HG02642 (cell line): ENCODE data around the gene LCN1.
"Not testable (repeated sequence)": the region's sequence is repeated elsewhere in the genome, so short reads cannot be mapped to it uniquely, and the experiment has no call there.

Experiments used
- ATAC-seq: cut with Tn5 transposase; IDR thresholded peaks from one replicate; pipeline ENCODE4 v1.9.1; 2021; ENCODE audit warnings: mild to moderate bottlenecking; ENCODE audit not compliant: unreplicated experiment, poor library complexity

Gene LCN1

DNA sequence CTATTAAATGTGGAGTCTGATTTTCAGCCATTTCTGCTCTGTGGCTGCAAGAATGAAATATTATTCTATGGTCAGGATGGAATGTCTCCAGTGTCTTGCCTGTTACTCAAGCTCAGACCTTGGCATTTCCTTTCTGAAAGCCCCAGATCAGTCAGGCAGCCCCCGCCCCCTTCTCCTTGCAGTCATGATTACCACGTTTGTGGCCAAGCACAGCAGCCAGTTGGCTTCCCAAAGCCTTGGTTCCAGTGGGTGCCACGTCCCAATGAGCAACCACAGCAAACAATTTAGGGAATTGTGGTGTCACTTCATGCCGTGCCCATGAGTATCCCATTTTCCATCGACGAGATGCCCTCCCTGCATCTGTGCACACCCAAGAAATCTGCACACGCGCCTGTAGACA is 15.0 kb downstream of the LCN1 start:
- no peak for ATAC-seq

DNA sequence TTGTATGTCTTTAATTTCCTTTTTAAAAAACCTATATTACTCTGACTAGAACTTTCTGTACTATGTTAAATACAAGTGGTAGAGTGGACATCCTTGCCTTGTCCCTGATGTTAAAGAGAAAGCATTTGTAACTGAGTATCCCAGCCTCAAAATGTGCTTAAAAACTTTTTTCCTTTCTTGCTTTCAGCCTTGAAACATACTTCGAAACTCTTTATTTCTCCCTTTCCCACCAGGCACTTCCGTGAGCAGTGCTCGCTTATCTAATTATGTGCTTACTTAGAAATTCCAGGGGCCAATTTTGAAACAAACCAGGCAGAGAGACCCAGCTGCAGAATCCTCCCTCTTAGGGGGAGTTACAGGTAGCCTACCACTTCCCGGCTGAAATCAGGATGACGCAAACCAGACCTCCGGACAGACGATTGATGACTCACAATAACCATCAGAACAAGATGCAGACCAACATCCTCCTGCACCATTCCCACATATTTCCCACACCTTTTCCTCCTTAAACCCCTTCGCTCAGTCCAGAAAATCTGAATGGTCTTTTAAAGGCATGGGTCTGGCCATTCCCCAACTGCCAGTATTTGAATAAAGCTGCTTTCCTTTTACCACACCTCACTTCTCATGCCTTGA is 22.1 kb downstream of the LCN1 start:
- not testable (repeated sequence) for ATAC-seq

DNA sequence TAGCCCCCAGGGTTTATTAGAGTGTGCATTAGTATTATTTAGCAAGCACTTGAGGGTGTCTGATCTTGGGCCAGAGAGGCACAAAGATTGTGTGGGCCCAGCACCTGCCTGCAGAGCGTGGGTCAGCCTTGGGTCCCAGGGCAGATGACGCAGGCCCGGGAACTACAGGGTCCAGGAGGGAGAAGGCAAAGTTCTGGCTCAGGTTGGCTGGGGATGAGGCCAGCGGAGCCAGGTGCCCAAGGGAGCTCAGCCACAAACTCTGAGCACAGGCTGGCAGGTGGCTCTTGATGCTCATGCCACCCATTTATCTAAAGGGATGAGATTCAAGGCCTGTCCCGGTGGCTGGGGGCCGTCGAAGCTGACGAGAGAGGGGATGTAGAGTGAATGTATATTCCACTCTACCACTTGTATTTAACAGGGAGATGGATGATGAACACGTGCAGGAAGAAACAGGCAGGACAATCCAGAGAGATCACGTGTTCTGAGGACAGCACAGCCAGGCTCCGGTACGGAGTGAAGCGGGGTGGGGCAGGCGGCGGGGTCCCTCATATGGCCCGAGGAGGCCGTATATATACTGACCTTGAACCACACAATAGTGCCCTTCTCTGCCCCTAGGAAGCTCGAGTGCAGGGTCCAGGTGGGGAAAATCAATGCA is 23.9 kb downstream of the LCN1 start:
- no peak for ATAC-seq

DNA sequence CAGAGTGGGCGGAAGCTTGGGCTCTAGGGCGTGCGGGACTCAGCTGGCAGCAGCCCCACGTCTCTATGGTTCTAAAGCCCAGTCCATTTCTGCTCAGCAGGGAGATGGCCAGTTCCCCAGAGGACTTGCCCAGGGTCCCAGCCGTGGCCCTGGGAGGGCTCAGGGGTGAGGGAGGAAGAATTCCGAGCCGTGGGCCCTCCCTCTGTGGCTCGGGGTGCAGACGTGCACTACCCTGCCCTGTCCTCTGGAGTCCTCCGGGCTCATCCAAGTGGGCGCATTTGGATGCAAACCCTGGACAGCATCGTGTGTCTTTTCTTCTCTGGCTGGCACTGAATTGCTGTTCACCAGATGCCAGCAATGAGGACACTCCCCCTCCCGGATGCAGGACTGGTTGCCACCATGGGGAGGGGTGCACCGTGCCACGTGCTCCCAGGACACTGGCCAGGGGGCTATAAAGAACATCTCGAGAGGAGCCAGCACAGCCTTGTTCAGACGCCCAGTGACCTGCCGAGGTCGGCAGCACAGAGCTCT is 24.5 kb downstream of the LCN1 start, which contains the start of gene OBP2A:
TSS of gene OBP2A (plus strand) at position 481 of the 531 bp plus-strand sequence. CDS start 55 bp downstream, outside the sequence.
- ATAC-seq, result not testable (repeated sequence)

DNA sequence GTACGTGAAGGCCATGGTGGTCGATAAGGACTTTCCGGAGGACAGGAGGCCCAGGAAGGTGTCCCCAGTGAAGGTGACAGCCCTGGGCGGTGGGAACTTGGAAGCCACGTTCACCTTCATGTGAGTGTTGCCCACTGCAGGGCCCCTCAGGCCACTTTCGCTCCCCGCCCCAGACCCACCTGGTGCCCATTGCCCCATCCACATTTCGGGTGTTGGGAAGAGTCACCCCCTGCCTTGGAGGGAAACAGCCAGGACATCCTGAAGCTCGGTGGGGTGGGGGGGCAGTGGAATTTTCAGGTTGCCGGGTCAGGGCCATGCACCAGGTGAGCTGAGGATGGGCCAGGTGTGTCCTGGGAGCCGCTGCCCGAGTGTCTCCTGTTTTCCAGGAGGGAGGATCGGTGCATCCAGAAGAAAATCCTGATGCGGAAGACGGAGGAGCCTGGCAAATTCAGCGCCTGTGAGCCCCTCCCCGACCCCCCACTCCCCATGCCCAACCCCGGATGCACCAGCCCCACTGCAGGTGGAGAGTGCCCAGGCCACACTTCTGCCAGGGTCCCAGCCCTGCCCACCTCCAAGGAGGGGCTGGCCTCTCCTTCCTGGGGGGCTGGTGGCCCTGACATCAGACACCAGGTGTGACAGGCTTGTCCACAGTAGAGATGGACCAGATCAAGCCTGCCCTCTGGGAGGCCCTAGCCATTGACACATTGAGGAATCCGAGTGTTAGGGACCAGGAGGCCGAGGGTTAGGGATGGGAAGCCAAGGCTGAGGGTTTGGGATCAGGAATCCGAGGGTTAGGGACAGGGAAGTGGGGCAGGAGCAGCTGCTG is 25.8 kb downstream of the LCN1 start:
- not testable (repeated sequence) for ATAC-seq

DNA sequence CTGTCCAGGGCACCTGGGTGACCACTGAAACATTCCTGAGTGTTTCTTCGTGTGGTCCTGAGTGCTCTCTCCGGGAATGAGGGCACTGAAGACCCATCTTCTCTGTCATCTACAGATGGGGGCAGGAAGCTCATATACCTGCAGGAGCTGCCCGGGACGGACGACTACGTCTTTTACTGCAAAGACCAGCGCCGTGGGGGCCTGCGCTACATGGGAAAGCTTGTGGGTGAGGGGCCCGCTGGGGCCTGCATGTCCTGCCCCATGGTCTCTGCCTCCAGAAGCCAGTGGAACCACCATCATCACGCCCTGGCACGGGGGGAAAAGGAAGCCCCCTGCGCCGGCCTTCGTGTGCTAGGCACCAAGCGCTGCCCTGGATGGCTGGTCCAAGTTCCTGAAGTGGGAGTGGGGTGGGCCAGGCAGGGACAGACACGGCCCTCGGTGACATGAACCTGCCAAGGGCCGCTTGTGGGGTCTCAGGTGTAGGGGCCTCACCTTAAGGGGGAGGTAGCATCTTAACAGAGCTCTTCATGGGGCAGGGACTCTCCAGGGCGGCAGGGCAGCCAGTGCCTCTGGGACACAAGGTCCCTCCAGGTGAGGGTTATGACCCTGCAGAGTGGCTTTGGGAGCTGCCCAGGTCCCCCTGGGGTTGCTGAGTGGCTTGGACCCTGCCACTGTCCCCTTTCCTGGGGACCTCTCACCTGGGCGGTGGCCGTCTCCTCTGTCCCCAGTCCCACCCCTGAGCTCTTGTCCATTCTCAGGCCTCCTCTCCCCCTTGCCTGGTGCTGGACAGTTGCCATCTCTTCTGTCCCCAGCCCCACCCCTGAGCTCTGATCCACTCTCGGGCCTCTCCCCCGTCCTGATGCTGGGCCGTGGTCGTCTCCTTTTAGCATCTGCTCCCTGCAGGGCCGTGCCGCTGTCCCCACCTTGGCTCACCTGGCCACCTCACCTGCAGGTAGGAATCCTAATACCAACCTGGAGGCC is 26.8 kb downstream of the LCN1 start:
- no peak for ATAC-seq

DNA sequence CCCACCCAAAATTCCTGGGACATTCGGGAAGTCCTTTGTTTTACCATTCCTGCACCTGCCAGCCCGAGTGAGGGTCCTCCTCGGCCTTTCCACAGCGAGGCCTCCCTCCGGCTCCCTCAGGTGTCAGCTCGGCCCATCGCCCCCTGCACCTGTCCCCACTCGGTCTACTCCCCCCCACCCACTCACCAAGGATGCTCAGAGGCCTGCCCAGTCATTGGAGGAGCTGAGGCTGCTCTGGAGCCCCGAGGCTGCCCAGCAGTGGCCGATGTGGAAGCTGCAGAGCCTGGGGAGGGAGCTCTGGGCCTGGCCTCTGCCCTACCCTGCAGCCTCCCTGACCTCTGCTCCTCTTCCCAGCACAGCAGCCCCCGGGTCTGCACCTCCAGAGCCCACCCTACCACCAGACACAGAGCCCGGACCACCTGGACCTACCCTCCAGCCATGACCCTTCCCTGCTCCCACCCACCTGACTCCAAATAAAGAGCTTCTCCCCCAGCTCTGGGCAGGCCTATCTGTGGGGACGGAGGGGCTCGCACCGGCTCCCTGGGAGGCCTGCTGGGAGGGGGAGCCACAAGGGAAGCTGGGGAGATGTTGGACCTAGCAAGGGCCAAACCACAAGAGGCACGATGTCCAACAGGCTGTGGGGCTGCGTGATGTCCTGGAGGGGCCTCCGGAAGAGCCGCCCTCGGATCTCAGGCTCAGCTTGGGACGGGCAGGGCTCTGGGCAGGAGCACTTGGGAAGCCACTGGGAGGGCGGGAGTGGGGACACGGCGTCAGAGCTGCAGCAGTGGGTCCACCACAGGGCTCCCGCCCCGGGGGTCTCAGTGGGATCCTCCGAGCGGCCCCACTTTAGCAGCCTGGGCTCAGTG is 28.5 kb downstream of the LCN1 start:
- not testable (repeated sequence) for ATAC-seq

DNA sequence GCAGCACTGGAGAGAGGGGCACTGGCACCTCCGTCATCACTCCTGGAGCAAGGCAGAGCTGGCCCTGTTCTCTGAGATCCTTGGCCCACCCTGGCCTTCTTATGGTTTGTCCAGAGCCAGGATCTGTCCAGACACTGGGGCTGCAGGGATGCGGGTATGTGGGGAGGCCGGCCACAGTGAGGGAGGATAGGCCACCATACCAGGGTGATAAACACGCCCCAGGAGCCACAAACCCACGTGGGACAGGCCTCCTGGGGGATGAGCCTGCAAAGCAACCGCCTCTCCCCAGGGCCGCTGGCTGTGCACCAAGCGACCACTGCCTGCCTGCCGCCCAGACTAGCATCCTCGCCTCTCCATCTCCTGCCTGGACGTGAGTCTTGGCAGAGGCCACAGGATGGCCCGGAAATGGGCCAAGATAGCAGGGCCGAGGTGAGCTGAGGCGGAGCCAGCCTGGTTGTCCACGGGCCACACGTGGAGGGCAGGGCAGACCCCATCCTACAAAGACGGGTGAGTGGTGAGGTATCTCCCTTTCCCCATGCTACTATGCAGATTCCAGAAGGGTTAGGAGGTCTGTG is 29.2 kb downstream of the LCN1 start:
- no peak for ATAC-seq

DNA sequence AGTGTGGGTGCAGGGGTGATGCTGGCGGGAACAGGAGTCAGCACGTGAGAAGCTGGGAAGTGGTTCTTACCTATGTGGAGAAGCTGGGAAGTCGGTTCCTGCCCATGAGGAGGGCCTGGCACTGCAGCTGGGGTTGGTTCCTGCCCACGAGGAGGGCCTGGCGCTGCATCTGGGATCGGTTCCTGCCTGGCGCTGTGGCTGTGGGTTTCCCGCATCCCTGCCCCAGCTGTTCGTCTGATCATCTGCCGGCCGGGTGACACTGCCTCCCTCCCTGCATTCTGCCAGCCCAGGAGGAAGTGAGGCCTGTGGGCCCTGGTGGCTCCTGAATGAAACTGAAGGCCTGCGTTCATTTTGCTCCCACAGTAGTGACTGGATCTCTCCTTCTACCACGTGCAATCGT is 29.8 kb downstream of the LCN1 start:
- ATAC-seq, result no peak

DNA sequence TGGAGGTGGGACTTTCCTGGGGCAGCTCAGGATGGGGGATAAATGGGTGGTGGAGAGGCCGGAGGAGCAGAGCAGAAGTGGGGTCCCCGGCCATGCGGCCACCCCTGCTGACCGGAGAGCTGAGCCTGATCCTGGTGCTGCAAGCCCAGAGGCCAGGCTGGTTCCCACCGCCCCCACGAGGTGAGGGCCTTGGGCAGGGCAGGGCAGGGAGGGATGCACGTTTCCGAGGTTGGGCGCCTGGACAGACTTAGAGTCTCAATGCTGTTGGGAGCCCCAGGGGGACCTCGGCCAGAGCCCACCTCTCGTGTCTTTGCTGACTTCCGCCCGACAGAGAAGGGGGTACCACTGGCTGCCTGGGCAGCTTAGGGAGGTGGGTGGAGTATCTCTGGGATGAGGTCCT is 30.2 kb downstream of the LCN1 start:
- ATAC-seq, result no peak

DNA sequence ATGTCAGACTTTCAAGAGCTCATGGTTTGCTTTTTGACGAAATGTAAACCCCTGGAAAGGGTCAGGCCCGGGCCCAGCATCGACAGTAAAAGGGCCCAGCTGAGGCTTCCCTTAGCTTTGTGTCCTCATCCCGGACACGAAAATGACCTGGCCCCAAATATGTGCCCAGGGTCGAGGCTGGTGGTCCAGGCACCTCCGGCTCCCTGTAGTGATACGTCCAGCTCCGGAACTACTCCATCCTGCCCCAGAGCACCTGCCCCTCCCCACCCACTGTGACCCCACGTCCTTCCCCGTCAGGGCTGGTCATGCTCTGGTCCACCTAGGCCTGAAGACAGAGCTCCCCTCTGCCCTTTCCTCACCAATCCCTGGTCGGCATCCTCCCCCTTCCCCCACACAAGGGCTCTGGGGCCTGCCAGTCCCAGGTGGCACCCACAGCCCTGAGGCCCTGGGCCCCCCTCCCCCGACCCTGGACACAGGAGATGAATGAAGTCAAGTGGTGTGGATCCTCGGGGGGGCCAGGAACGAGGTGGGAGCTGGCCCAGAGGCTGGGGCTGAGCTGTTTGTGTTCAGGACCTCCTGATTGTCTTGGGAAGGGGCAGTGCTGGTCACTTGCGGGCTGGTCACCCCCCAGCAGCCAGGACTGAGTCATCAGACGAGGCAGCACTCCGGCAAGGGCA is 30.9 kb downstream of the LCN1 start:
- ATAC-seq, result no peak

DNA sequence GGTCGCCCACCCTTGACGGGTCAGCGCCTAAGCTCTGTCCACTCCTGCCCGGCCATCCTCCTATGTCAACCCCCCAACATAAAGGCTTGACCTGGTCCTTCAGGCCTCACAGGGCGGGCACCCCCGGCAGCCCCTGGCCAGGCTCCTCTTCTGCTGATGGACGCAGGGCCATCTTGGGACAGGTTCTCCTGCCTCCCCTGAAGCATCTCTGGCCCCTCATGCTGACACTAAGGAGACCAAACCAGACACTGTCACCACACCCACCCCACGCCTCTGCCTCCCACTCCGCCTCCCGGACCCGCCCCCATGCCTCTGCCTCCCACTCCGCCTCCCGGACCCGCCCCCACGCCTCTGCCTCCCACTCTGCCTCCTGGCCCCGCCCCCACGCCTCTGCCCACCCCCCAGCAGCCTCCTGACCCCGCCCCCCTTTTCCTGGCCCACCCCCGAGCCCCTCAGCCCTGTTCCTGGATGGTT is 31.5 kb downstream of the LCN1 start:
- no peak for ATAC-seq

DNA sequence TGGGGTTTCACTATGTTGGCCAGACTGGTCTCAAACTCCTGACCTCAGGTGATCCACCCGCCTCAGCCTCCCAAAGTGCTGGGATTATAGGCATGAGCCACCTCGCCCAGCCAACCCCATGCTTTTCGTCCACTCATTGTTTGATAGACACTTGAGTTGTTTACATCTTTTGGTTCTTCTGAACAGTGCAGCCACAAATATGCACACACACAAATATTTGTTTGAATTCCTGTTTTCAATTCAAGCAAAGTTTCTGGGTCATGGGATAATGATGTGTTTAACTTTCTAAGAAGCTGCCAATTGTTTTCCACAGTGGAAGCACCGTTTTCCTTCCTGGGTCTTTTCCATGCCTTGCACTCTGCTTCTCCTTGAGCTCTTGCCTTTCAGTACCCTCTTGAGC is 33.5 kb downstream of the LCN1 start:
- ATAC-seq, result no peak

DNA sequence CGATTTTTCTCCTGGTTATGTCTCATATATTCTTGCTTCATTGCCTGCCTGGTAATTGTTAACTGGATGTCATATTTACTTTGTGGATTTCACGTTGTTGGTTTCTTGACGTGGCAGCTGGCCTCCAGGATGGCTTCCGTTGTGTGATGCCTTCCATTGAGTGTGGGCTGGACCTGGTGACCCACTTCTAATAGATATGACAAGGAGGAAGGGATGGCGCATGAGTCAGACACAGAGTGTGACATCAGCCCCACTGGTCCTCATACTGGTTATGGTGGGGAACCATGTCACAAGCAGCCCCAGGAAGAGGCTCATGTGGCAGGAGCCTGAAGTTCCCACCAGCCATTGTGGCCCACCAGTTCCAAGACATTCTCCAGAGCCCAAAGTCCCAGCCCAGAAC is 34.0 kb downstream of the LCN1 start:
- no peak for ATAC-seq

DNA sequence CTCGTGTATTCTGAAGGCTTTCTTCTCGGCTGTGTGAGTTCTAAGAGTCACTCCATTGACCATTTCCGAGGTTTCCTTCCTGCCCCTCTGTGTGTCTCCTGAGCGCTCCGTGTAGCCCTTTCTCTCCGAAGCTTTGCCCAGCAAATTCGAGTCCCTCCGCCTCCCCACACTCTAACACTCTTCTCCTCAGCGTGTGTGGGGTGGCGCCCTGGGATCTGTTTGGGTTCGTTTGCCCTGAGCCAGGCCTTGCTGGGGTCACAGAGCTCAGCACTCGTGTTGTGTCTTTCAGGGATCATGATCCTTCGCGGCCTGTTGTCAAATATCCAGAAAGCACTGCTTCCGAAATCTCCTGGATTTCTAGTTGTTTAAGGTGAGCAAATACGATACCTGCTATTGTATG is 34.7 kb downstream of the LCN1 start:
- no peak for ATAC-seq

DNA sequence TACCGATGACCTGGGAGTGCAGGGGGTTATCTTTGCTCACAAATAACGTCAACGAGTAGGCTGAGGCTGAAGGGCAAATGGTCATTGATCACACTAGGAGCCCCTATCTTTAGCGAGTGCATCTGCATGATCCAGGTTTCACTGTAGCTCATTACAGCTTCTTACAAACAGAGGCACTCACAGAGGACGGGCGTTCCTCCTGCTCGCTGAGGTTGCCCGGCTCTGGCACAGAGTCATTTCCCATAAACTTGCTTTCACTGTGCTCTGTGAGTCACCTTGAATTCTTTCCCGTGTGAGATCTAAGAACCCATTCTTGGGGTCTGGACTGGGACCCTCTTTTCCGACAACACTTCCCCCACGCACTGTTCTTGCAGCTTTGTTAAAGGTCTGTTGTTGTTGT is 38.4 kb downstream of the LCN1 start:
- ATAC-seq, result no peak

DNA sequence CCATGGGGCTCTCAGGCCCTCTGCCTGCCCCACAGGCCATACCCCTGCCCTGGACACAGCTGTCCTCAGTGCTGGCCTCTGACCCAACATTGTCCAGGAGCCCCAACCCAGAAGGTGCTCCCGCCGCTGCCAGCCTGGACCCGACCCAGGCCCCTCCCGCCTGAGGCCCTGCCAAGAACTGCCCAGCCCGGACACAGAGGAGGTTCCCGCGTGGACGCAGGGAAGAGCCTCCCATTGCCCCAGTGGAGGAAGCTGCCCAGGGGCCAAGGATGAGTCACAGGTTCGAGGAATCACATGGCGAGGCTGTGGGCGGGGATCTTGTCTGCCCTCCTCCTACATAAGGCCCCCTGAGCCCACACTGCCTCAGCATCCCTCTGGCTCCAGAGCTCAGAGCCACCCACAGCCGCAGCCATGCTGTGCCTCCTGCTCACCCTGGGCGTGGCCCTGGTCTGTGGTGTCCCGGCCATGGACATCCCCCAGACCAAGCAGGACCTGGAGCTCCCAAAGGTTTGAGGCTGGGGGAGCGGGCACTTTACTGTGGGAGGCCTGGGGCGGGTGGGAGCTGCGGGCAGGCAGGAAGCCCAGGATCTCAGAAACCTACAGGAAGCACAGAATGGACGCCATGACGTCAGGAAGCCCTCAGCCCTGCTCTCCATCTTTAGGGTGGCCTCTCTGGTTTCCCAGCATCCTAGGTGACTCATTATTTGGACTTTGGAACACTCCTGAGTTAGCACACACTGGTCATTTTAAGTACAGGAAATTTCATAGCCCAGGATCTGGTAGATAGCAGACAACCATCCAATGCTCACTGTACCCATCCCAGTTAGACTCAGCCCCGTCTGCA is 40.4 kb downstream of the LCN1 start, which contains the start of gene PAEP:
TSS of gene PAEP (plus strand) at position 366 of the 844 bp plus-strand sequence.
- no peak for ATAC-seq
